IMR-90 (cell line): Measurements from ENCODE around the gene THBS1. TPM values are rescaled to one million over a fixed set of nuclear protein-coding genes. Genes with fewer than 3 reads are reported as not detected.

Experiments used
- ATAC-seq: fragments of 200-7000 bp; cut with Tn5 transposase; 2 replicates; pipeline ENCODE4 v1.9.1; 2020; ENCODE audit warnings: low read depth, mild to moderate bottlenecking, moderate library complexity
- BruUV-seq: library from RNA; stranded (reverse); fragments of 400-500 nt; replicated peaks from 2 replicates; lab custom pipeline; 2021; lab: Mats Ljungman, UMichigan
- CTCF ChIA-PET: fragments of 300-600 bp; formaldehyde crosslinking; extraction: SDS; loops from one replicate; lab custom pipeline; 2021; ENCODE audit warnings: antibody characterized with exemption; lab: Yijun Ruan, JAX
- POLR2A ChIA-PET: fragments of 300-600 bp; sonication (Branson Sonifier 250); formaldehyde crosslinking; loops from one replicate; lab custom pipeline; 2022; ENCODE audit warnings: antibody characterized with exemption; ENCODE audit not compliant: unreplicated experiment; lab: Charles Lee
- DNase-seq: peaks from one replicate; pipeline ENCODE4 v3.0.0; 2013
- H2AFZ ChIP-seq: replicated peaks from 2 replicates; pipeline ENCODE3; 2013; ENCODE audit warnings: low read length, mild to moderate bottlenecking; ENCODE audit not compliant: poor library complexity
- H2AK5ac ChIP-seq: 2 replicates; pipeline ENCODE4 v1.6.1; 2013; ENCODE audit warnings: low read depth, low read length, inconsistent platforms
- H2AK9ac ChIP-seq: replicated peaks from 2 replicates; pipeline ENCODE3; 2013; ENCODE audit warnings: mild to moderate bottlenecking, low read depth, low read length, moderate library complexity; ENCODE audit not compliant: poor library complexity
- H2BK120ac ChIP-seq: 2 replicates; pipeline ENCODE4 v1.6.1; 2013; ENCODE audit warnings: low read depth, low read length, inconsistent platforms
- H2BK15ac ChIP-seq: 3 replicates; pipeline ENCODE4 v1.6.1; 2013; ENCODE audit warnings: low read depth, low read length, inconsistent platforms
- H2BK20ac ChIP-seq: 2 replicates; pipeline ENCODE4 v1.6.1; 2013; ENCODE audit warnings: low read depth, mild to moderate bottlenecking, inconsistent platforms, low read length, moderate library complexity
- H2BK5ac ChIP-seq: 2 replicates; pipeline ENCODE4 v1.6.1; 2013; ENCODE audit warnings: mild to moderate bottlenecking, low read depth, low read length, inconsistent platforms; ENCODE audit not compliant: poor library complexity, severe bottlenecking
- H3K14ac ChIP-seq: replicated peaks from 2 replicates; pipeline ENCODE4 v1.6.1; 2013; ENCODE audit warnings: low read depth, low read length, inconsistent platforms
- H3K18ac ChIP-seq: 2 replicates; pipeline ENCODE4 v1.6.1; 2013; ENCODE audit warnings: low read depth, low read length, control low read depth
- H3K23ac ChIP-seq: 2 replicates; pipeline ENCODE4 v1.6.1; 2013; ENCODE audit warnings: low read depth, low read length, inconsistent platforms
- H3K27ac ChIP-seq: 2 replicates; pipeline ENCODE4 v1.5.1; 2013; ENCODE audit warnings: mild to moderate bottlenecking, control low read depth, low read length; ENCODE audit not compliant: insufficient read depth
- H3K27me3 ChIP-seq: 2 replicates; pipeline ENCODE4 v1.6.1; 2013; ENCODE audit warnings: low read length; ENCODE audit not compliant: control insufficient read depth, insufficient read depth
- H3K36me3 ChIP-seq: 2 replicates; pipeline ENCODE4 v1.6.1; 2013; ENCODE audit warnings: low read length, mixed read lengths; ENCODE audit not compliant: control insufficient read depth, insufficient read depth
- H3K4ac ChIP-seq: 2 replicates; pipeline ENCODE4 v1.6.1; 2013; ENCODE audit warnings: low read depth, low read length, inconsistent platforms
- H3K4me1 ChIP-seq: 2 replicates; pipeline ENCODE4 v1.6.1; 2013; ENCODE audit warnings: low read length, mixed read lengths; ENCODE audit not compliant: control insufficient read depth, insufficient read depth
- H3K4me2 ChIP-seq: 2 replicates; pipeline ENCODE4 v1.6.1; 2013; ENCODE audit warnings: low read depth, mild to moderate bottlenecking, control low read depth, low read length, moderate library complexity
- H3K4me3 ChIP-seq: 2 replicates; pipeline ENCODE4 v1.5.1; 2013; ENCODE audit warnings: low read depth, mild to moderate bottlenecking, control low read depth, low read length, moderate library complexity; ENCODE audit not compliant: insufficient read depth
- H3K56ac ChIP-seq: 2 replicates; pipeline ENCODE4 v1.6.1; 2013; ENCODE audit warnings: low read length, inconsistent platforms; ENCODE audit not compliant: insufficient read depth; ENCODE audit errors: extremely low read depth
- H3K79me1 ChIP-seq, 2 experiments: 2 replicates each; pipeline ENCODE4 v1.6.1; 2013; ENCODE audit warnings: low read length in 2 of 2, inconsistent platforms in 1 of 2, low read depth in 1 of 2
- H3K9ac ChIP-seq: 2 replicates; pipeline ENCODE4 v1.6.1; 2013; ENCODE audit warnings: low read depth, low read length, control low read depth
- H3K9me1 ChIP-seq: 2 replicates; pipeline ENCODE4 v1.6.1; 2013; ENCODE audit warnings: low read length, inconsistent platforms; ENCODE audit not compliant: insufficient read depth
- H3K9me3 ChIP-seq: 2 replicates; pipeline ENCODE4 v1.6.1; 2013; ENCODE audit warnings: low read length; ENCODE audit not compliant: control insufficient read depth, insufficient read depth
- H4K20me1 ChIP-seq: 2 replicates; pipeline ENCODE4 v1.6.1; 2013; ENCODE audit warnings: low read length, inconsistent platforms; ENCODE audit not compliant: insufficient read depth
- H4K5ac ChIP-seq: 2 replicates; pipeline ENCODE4 v1.6.1; 2013; ENCODE audit warnings: mild to moderate bottlenecking, low read depth, low read length, control low read depth
- H4K8ac ChIP-seq, 2 experiments: 2 replicates each; pipeline ENCODE4 v1.6.1; 2013; ENCODE audit warnings: low read depth in 2 of 2, low read length in 2 of 2, control low read depth in 1 of 2, inconsistent platforms in 1 of 2
- H4K91ac ChIP-seq: 2 replicates; pipeline ENCODE4 v1.6.1; 2013; ENCODE audit warnings: low read depth, low read length, inconsistent platforms; ENCODE audit not compliant: insufficient read depth
- MAFK ChIP-seq: IDR thresholded peaks from 2 replicates; pipeline ENCODE4 v1.6.1; 2012; ENCODE audit warnings: low read depth, low read length, improper control_type of control experiment
- POLR2A ChIP-seq: IDR thresholded peaks from 2 replicates; pipeline ENCODE4 v1.6.1; 2012; ENCODE audit warnings: mild to moderate bottlenecking, low read depth, low read length
- RCOR1 ChIP-seq: IDR thresholded peaks from 2 replicates; pipeline ENCODE4 v1.6.1; 2012; ENCODE audit warnings: mild to moderate bottlenecking, low read length, improper control_type of control experiment; ENCODE audit not compliant: insufficient replicate concordance
- WGBS, 2 experiments: methylation state at CpG; one replicate each; pipeline versions ENCODE4 v1.1.5 to v1.1.7; 2013; ENCODE audit warnings: missing lambda C conversion rate in 2 of 2; ENCODE audit not compliant: insufficient read length in 1 of 2; ENCODE audit errors: extremely low coverage in 2 of 2; 5-methylcytosine and 5-hydroxymethylcytosine counted together
- dilution Hi-C: fragments of 300-500 bp; cut with HindIII; formaldehyde crosslinking; loops from one replicate; pipeline ENCODE4 v1.14.3; 2018; ENCODE audit warnings: low sequenced_read_pairs; ENCODE audit not compliant: unreplicated experiment
- in situ Hi-C: fragments of 300-500 bp; cut with MboI; formaldehyde crosslinking; loops from 3 replicates; pipeline ENCODE4 v1.14.3; 2019; ENCODE audit warnings: low sequenced_read_pairs, inconsistent platforms, mixed read lengths
- intact Hi-C: fragments of 100-400 bp; cut with micrococcal nuclease; formaldehyde crosslinking; loops from 2 replicates; pipeline ENCODE4 v1.10.0; 2022
- polyA plus RNA-seq, 3 experiments: library from polyadenylated mRNA; depleted of rRNA; stranded (reverse); fragments of >200 nt; gene quantifications; 2 replicates each; pipeline ENCODE4 v1.2.3, GENCODE V29; 2012; ENCODE audit warnings: low replicate concordance in 1 of 3
- total RNA-seq: library from RNA; depleted of rRNA; stranded (reverse); fragments of >200 nt; gene quantifications from 2 replicates; pipeline ENCODE4 v1.2.3, GENCODE V29; 2012

Gene THBS1
- total and polyA plus RNA-seq, 2 of the 4 experiments (the other 2 are of a cell fraction) = 1,562 to 4,071 TPM

GRCh38 chr15:39543651-39544050 is 37.2 kb upstream of the THBS1 start:
- Histone ChIP-seq H3K27me3 (no peaks in the 10 kb centered on the region), H3K9ac (no peak overlapping the region), H3K9me1 (no peaks in the 10 kb centered on the region), H2BK20ac (no peak overlapping the region), H3K79me1 (no peaks in the 10 kb centered on the region), H3K9me3 (peaks cover 2% of the 10 kb centered on the region), H3K4me3 (no peak overlapping the region), H3K4me2 (no peak overlapping the region), H2AK5ac (no peak overlapping the region), H3K14ac (no peak overlapping the region), H4K5ac (no peak overlapping the region), H2AK9ac (no peak overlapping the region), H3K27ac (no peak overlapping the region), H3K4me1 (no peaks in the 10 kb centered on the region), H3K36me3 (no peaks in the 10 kb centered on the region), H3K4ac (no peak overlapping the region), H3K56ac (no peak overlapping the region), H2BK15ac (no peak overlapping the region), H2BK5ac (no peak overlapping the region), H4K91ac (no peak overlapping the region), H2BK120ac (no peak overlapping the region), H3K23ac (no peak overlapping the region), H4K8ac (no peak overlapping the region), H3K18ac (no peak overlapping the region), H2AFZ (no peak overlapping the region), H4K20me1 (no peaks in the 10 kb centered on the region)
- ChIA-PET CTCF (interaction anchor here (0.5 kb wide), 1 partner anchor 243 kb away, joined by 3 read pairs; no protein-coding TSS in a partner anchor), POLR2A (no interaction called here)
- no TSS peak for BruUV-seq
- DNase-seq (no peak), ATAC-seq (no peak)
- intact Hi-C loops (no loop called here), in situ Hi-C loops (no loop called here), dilution Hi-C loops (no loop called here)
- WGBS, 2 experiments = no CpG with 5 or more reads among the region's 1 CpG
- peak; percentile 97 for TF ChIP-seq MAFK
- no peak for TF ChIP-seq RCOR1
- no peak for TF ChIP-seq POLR2A
